Measurements from ENCODE around the gene SMG7. TPM values are rescaled to one million over a fixed set of nuclear protein-coding genes. Genes with fewer than 3 reads are reported as not detected.
A peak's percentile ranks its signal among the peaks of the same experiment; 100 is the strongest.

The SMG7 gene
- total RNA-seq, 2 experiments from 2014 or later = 45.0 to 185 TPM

DNA sequence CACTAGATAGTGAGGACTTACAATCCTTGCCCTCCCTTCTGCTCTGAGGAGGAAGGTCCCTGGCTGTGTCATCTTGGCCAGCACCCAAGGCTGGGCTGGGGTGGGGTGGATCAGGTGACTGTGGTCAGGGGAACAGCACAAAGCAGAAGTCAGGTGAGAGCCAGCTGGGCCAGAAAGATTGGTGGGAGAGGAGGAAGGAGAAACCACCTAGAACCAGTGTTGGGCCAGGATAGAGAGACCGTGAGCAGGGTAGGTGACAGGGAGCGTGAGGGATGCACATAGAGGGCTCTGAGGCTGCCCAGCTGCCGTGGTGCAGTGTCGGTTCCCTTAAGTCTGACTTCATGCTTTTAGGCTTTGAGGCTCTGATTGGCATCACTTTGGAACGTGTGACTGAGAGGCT, 95.3 kb downstream of the SMG7 start:
- TF ChIP-seq, protein P1, sequence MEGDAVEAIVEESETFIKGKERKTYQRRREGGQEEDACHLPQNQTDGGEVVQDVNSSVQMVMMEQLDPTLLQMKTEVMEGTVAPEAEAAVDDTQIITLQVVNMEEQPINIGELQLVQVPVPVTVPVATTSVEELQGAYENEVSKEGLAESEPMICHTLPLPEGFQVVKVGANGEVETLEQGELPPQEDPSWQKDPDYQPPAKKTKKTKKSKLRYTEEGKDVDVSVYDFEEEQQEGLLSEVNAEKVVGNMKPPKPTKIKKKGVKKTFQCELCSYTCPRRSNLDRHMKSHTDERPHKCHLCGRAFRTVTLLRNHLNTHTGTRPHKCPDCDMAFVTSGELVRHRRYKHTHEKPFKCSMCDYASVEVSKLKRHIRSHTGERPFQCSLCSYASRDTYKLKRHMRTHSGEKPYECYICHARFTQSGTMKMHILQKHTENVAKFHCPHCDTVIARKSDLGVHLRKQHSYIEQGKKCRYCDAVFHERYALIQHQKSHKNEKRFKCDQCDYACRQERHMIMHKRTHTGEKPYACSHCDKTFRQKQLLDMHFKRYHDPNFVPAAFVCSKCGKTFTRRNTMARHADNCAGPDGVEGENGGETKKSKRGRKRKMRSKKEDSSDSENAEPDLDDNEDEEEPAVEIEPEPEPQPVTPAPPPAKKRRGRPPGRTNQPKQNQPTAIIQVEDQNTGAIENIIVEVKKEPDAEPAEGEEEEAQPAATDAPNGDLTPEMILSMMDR (conservative IDR thresholded peaks at IDR 0.05; ENCODE audit: low read length) = no peak
- no peak for TF ChIP-seq EZH2phosphoT487 (IDR thresholded peaks at IDR 0.05; ENCODE audit: borderline replicate concordance, low read depth, low read length)
- H3K4me2 ChIP-seq (ENCODE audit: low read length) = no peak overlapping the region
- H3K4me1 ChIP-seq (ENCODE audit: insufficient read depth, low read length, poor library complexity, severe bottlenecking) = peaks cover 16% of the 10 kb centered on the region
- no peaks in the 10 kb centered on the region for H3K9me2 ChIP-seq (ENCODE audit: insufficient read depth, low read length)
- H2AFZ ChIP-seq (ENCODE audit: low read length) = no peak overlapping the region
- no peaks in the 10 kb centered on the region for H3K36me3 ChIP-seq (ENCODE audit: insufficient read depth, low read length)
- H4K20me1 ChIP-seq (ENCODE audit: insufficient read depth, low read length) = no peaks in the 10 kb centered on the region
- no peaks in the 10 kb centered on the region for H3K9me3 ChIP-seq (ENCODE audit: low read length)
- DNase-seq (ENCODE audit: low spot score) = peak; percentile 21
- H3K27ac ChIP-seq (ENCODE audit: low read depth, low read length, poor library complexity, severe bottlenecking) = no peak overlapping the region
- H3K4me3 ChIP-seq (ENCODE audit: low read depth, low read length, poor library complexity, severe bottlenecking) = no peak overlapping the region
- no peaks in the 10 kb centered on the region for H3K79me2 ChIP-seq (ENCODE audit: insufficient read depth, low read depth, low read length)
- ChIA-PET CTCF (ENCODE audit: unreplicated experiment) (interaction anchor here (0.7 kb wide), 1 partner anchor 725 kb away, joined by 3 read pairs; no protein-coding TSS in a partner anchor), POLR2A (interaction anchor here (0.6 to 1.7 kb wide), 4 partner anchors 13 to 1124 kb away, joined by 3 to 14 read pairs (median 4); no protein-coding TSS in a partner anchor)
- BruUV-seq (replicated peaks) = no TSS peak
- intact Hi-C loops (cut with micrococcal nuclease; ENCODE audit: unreplicated experiment) = no loop called here

DNA sequence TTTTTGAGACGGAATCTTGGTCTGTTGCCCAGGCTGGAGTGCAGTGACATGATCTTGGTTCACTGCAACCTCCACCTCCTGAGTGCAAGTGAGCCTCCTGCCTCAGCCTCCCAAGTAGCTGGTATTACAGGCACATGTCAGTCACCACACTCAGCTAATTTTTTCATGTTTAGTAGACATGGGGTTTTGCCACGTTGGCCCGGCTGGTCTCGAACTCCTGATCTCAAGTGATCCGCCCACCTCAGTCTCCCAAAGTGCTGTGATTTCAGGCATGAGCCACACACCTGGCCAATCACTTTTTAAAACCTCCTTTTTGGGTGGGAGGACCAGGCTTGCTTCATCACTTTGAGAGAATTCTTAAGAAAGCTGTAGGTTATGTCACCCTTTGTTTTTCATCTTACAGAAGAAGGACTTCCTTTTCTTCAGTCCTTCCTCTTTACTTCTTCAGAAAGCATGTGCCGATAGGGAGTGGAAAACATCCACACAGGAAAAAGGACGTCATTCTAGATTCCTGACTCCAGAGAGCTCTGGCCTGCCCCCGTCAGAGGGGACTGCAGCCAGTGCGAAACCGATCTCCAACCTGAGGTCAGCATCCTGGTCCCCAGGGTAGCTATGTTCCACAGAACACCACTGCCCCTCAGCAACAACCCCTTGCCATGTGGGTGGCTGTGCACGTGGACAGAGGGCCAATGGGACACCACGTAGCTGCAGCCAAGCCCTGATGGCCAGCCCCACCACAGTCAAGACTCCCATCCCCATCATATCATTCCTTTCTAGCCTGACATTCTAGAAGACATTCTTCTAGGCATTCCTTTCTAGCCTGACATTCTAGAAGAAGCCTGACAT, 96.1 kb downstream of the SMG7 start:
- no peak overlapping the region for H3K27ac ChIP-seq (ENCODE audit: low read depth, low read length, poor library complexity, severe bottlenecking)
- no TSS peak for BruUV-seq (replicated peaks)
- H3K9me3 ChIP-seq (ENCODE audit: low read length) = no peaks in the 10 kb centered on the region
- peaks cover 16% of the 10 kb centered on the region for H3K4me1 ChIP-seq (ENCODE audit: insufficient read depth, low read length, poor library complexity, severe bottlenecking)
- intact Hi-C loops (cut with micrococcal nuclease; ENCODE audit: unreplicated experiment) = no loop called here
- POLR2A ChIA-PET = interaction anchor here (0.6 to 1.7 kb wide), 5 partner anchors 10 to 1123 kb away, joined by 3 to 14 read pairs (median 4); no protein-coding TSS in a partner anchor
- CTCF ChIA-PET (ENCODE audit: unreplicated experiment) = interaction anchor here (0.7 to 1.0 kb wide), 2 partner anchors 11 to 725 kb away, joined by 3 read pairs; no protein-coding TSS in a partner anchor
- TF ChIP-seq, protein P1 (conservative IDR thresholded peaks at IDR 0.05; ENCODE audit: low read length) = no peak
- TF ChIP-seq EZH2phosphoT487 (IDR thresholded peaks at IDR 0.05; ENCODE audit: borderline replicate concordance, low read depth, low read length) = no peak
- H2AFZ ChIP-seq (ENCODE audit: low read length) = no peak overlapping the region
- H4K20me1 ChIP-seq (ENCODE audit: insufficient read depth, low read length) = no peaks in the 10 kb centered on the region
- H3K79me2 ChIP-seq (ENCODE audit: insufficient read depth, low read depth, low read length) = no peaks in the 10 kb centered on the region
- H3K9me2 ChIP-seq (ENCODE audit: insufficient read depth, low read length) = no peaks in the 10 kb centered on the region
- H3K36me3 ChIP-seq (ENCODE audit: insufficient read depth, low read length) = no peaks in the 10 kb centered on the region
- H3K4me3 ChIP-seq (ENCODE audit: low read depth, low read length, poor library complexity, severe bottlenecking) = no peak overlapping the region
- no peak for DNase-seq (ENCODE audit: low spot score)
- H3K4me2 ChIP-seq (ENCODE audit: low read length) = no peak overlapping the region

DNA sequence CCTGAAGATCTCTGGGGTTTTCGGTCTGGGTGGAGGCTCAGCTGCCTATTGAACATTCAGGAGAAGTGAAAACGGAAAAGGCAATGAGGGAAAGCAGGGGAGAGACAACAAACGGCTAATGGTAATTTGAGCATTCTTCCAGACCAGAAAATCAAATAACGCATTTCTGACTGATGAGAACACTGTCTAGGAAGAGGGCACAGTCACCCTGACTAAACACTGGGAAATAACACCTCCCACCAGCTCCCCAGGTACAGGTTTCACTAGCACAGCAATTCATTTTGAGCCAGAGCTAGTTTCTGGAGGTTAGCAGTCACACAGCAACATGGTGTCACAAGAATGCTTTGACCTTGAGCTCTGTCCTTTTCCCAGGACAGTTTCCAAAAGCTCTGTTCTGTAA, 96.8 kb downstream of the SMG7 start:
- CTCF ChIA-PET (ENCODE audit: unreplicated experiment) = interaction anchor here (1.0 kb wide), 1 partner anchor 11 kb away, joined by 3 read pairs; no protein-coding TSS in a partner anchor
- POLR2A ChIA-PET = interaction anchor here (1.3 to 1.7 kb wide), 3 partner anchors 10 to 21 kb away, joined by 3 to 14 read pairs (median 6); no protein-coding TSS in a partner anchor
- Histone ChIP-seq H3K79me2 (ENCODE audit: insufficient read depth, low read depth, low read length) (no peaks in the 10 kb centered on the region), H3K9me3 (ENCODE audit: low read length) (no peaks in the 10 kb centered on the region), H3K4me2 (ENCODE audit: low read length) (no peak overlapping the region), H2AFZ (ENCODE audit: low read length) (no peak overlapping the region), H3K36me3 (ENCODE audit: insufficient read depth, low read length) (no peaks in the 10 kb centered on the region), H3K4me1 (ENCODE audit: insufficient read depth, low read length, poor library complexity, severe bottlenecking) (peaks cover 16% of the 10 kb centered on the region), H3K27ac (ENCODE audit: low read depth, low read length, poor library complexity, severe bottlenecking) (no peak overlapping the region), H3K9me2 (ENCODE audit: insufficient read depth, low read length) (no peaks in the 10 kb centered on the region), H3K4me3 (ENCODE audit: low read depth, low read length, poor library complexity, severe bottlenecking) (no peak overlapping the region), H4K20me1 (ENCODE audit: insufficient read depth, low read length) (no peaks in the 10 kb centered on the region)
- intact Hi-C loops (cut with micrococcal nuclease; ENCODE audit: unreplicated experiment) = no loop called here
- no TSS peak for BruUV-seq (replicated peaks)
- TF ChIP-seq, protein P1 (conservative IDR thresholded peaks at IDR 0.05; ENCODE audit: low read length) = no peak
- no peak for TF ChIP-seq EZH2phosphoT487 (IDR thresholded peaks at IDR 0.05; ENCODE audit: borderline replicate concordance, low read depth, low read length)
- DNase-seq (ENCODE audit: low spot score) = no peak
